Endodermal cell (in vitro differentiated cells): Measurements from ENCODE around the gene OR52B2. TPM values are rescaled to one million over a fixed set of nuclear protein-coding genes. Genes with fewer than 3 reads are reported as not detected.

Experiments
- DNase-seq: peaks from one replicate; pipeline ENCODE4 v3.0.0-alpha.2; 2017
- H3K27ac ChIP-seq: 2 replicates; pipeline ENCODE4 v1.5.1; 2013; ENCODE audit warnings: mild to moderate bottlenecking, low read depth, low read length, moderate library complexity
- H3K27me3 ChIP-seq: 2 replicates; pipeline ENCODE4 v1.6.1; 2013; ENCODE audit warnings: mild to moderate bottlenecking, low read length, moderate library complexity; ENCODE audit not compliant: insufficient read depth, control insufficient read depth, poor library complexity, severe bottlenecking
- H3K36me3 ChIP-seq: 2 replicates; pipeline ENCODE4 v1.7.0; 2013; ENCODE audit warnings: mild to moderate bottlenecking, low read length, moderate library complexity; ENCODE audit not compliant: control insufficient read depth, insufficient read depth
- H3K4me1 ChIP-seq: one replicate; pipeline ENCODE4 v1.7.0; 2013; ENCODE audit warnings: low read length; ENCODE audit not compliant: control insufficient read depth, insufficient read depth
- H3K4me3 ChIP-seq: 2 replicates; pipeline ENCODE4 v1.5.1; 2013; ENCODE audit warnings: mild to moderate bottlenecking, low read length, moderate library complexity
- H3K9ac ChIP-seq: 2 replicates; pipeline ENCODE4 v1.6.1; 2013; ENCODE audit warnings: mild to moderate bottlenecking, low read length, moderate library complexity; ENCODE audit not compliant: poor library complexity, severe bottlenecking; ENCODE audit errors: extremely low read depth
- H3K9me3 ChIP-seq: 2 replicates; pipeline ENCODE4 v1.6.1; 2013; ENCODE audit warnings: mild to moderate bottlenecking, low read length, moderate library complexity; ENCODE audit not compliant: control insufficient read depth
- H3K27ac Mint-ChIP-seq: 2 replicates; pipeline ENCODE4 v1.8.0; 2020; ENCODE audit warnings: mixed read lengths
- H3K27me3 Mint-ChIP-seq: 2 replicates; pipeline ENCODE4 v1.8.0; 2021; ENCODE audit warnings: mild to moderate bottlenecking, mixed read lengths; ENCODE audit not compliant: insufficient read depth
- H3K36me3 Mint-ChIP-seq: 2 replicates; pipeline ENCODE4 v1.8.0; 2020; ENCODE audit warnings: low read depth, mixed read lengths
- H3K4me1 Mint-ChIP-seq: 2 replicates; pipeline ENCODE4 v1.8.0; 2020; ENCODE audit warnings: mixed read lengths
- H3K4me3 Mint-ChIP-seq: 2 replicates; pipeline ENCODE4 v1.8.0; 2020; ENCODE audit warnings: mild to moderate bottlenecking, moderate library complexity, mixed read lengths
- H3K9me3 Mint-ChIP-seq: 2 replicates; pipeline ENCODE4 v1.8.0; 2020; ENCODE audit warnings: mild to moderate bottlenecking, mixed read lengths
- CTCF ChIP-seq: fragments of 200-600 bp; sonication (generic); conservative IDR thresholded peaks from 2 replicates; pipeline ENCODE4 v1.5.0; 2021; ENCODE audit warnings: antibody characterized with exemption, mild to moderate bottlenecking
- WGBS, 2 experiments: methylation state at CpG; one replicate each; pipeline versions ENCODE4 v1.1.5 to v1.1.7; 2013; ENCODE audit warnings: missing lambda C conversion rate in 2 of 2, mixed read lengths in 1 of 2; ENCODE audit not compliant: insufficient coverage in 1 of 2, insufficient read length in 1 of 2; 5-methylcytosine and 5-hydroxymethylcytosine counted together
- total RNA-seq, 2 donors: library from RNA; stranded (reverse); fragmentation: NEBNext Ultra II Directional in 1 of 2; extraction: Animal tissue kit (Norgen Biotek cat#: 25700) in 1 of 2; gene quantifications; 2 replicates in 1 of 2; 3 replicates in 1 of 2; pipeline ENCODE4 v1.2.1, GENCODE V29; 2021

Gene OR52B2
- total RNA-seq, 2 donors from 2014 or later = not detected

GRCh38 chr11:6132431-6132830 lies 37.7 kb downstream of the OR52B2 start:
- Histone ChIP-seq H3K9ac (no peak overlapping the region), H3K36me3 (no peaks in the 10 kb centered on the region), H3K9me3 (no peaks in the 10 kb centered on the region), H3K27me3 (no peaks in the 10 kb centered on the region), H3K27ac (no peak overlapping the region), H3K4me1 (no peaks in the 10 kb centered on the region), H3K4me3 (no peak overlapping the region)
- H3K4me1 Mint-ChIP-seq = peaks cover 23% of the 10 kb centered on the region
- H3K27ac Mint-ChIP-seq = no peak overlapping the region
- WGBS, 2 experiments = 93% methylated on average over 1 of the region's 1 CpG; no CpG with 5 or more reads in 1 of the 2 experiments
- H3K9me3 Mint-ChIP-seq = no peaks in the 10 kb centered on the region
- H3K27me3 Mint-ChIP-seq = no peaks in the 10 kb centered on the region
- no peak for TF ChIP-seq CTCF
- no peaks in the 10 kb centered on the region for H3K36me3 Mint-ChIP-seq
- H3K4me3 Mint-ChIP-seq = no peak overlapping the region
- no peak for DNase-seq

DNA sequence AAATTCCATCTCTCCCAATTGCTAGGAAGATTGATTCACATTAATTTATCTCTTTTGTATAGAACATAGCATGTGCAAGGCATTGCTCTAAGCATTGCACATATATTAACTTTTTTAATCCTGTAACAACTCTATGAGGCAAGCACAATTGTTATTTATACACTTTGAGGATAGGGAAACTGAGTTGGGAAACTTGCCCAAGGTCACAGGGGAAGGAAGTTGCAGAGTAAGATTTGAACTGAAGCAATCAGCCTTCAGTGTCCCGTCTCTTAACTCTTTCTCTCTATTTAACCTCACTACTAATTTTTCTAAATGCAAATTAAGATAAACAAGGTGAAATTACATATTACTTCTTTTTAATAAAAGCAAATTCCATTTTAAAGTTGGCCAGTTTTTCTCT lies 40.5 kb downstream of the OR52B2 start:
- no peak overlapping the region for H3K4me3 ChIP-seq
- H3K4me3 Mint-ChIP-seq = no peak overlapping the region
- H3K9me3 Mint-ChIP-seq = no peaks in the 10 kb centered on the region
- H3K27me3 ChIP-seq = no peaks in the 10 kb centered on the region
- H3K9ac ChIP-seq = no peak overlapping the region
- no peak for DNase-seq
- TF ChIP-seq CTCF = no peak
- WGBS, 2 experiments = no CpG with 5 or more reads among the region's 1 CpG
- no peak overlapping the region for H3K27ac ChIP-seq
- H3K9me3 ChIP-seq = no peaks in the 10 kb centered on the region
- H3K4me1 Mint-ChIP-seq = peaks cover 5% of the 10 kb centered on the region
- no peaks in the 10 kb centered on the region for H3K36me3 Mint-ChIP-seq
- no peak overlapping the region for H3K27ac Mint-ChIP-seq
- H3K4me1 ChIP-seq = no peaks in the 10 kb centered on the region
- H3K27me3 Mint-ChIP-seq = no peaks in the 10 kb centered on the region
- H3K36me3 ChIP-seq = no peaks in the 10 kb centered on the region

DNA sequence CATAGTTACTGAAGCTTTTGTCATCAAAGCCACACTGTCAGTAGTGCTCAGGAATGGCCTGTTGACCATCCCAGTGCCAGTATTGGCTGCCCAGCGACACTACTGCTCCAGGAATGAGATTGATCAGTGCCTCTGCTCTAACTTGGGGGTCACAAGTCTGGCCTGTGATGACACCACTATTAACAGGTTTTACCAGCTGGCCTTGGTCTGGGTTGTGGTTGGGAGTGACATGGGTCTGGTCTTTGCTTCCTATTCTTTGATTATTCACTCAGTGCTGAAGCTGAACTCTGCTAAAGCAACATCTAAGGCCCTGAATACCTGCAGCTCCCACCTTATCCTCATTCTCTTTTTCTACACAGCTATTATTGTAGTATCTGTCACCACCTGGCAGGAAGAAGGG lies 41.1 kb downstream of the OR52B2 start:
- no peak for TF ChIP-seq CTCF
- H3K9me3 ChIP-seq = no peaks in the 10 kb centered on the region
- H3K36me3 Mint-ChIP-seq = no peaks in the 10 kb centered on the region
- peaks cover 7% of the 10 kb centered on the region for H3K4me1 Mint-ChIP-seq
- H3K9me3 Mint-ChIP-seq = no peaks in the 10 kb centered on the region
- no peaks in the 10 kb centered on the region for H3K27me3 Mint-ChIP-seq
- DNase-seq = no peak
- H3K27ac Mint-ChIP-seq = no peak overlapping the region
- no peaks in the 10 kb centered on the region for H3K36me3 ChIP-seq
- H3K27me3 ChIP-seq = no peaks in the 10 kb centered on the region
- no peaks in the 10 kb centered on the region for H3K4me1 ChIP-seq
- H3K9ac ChIP-seq = no peak overlapping the region
- WGBS, 2 experiments = 95 to 100% methylated on average over 1 of the region's 1 CpG
- no peak overlapping the region for H3K4me3 ChIP-seq
- H3K4me3 Mint-ChIP-seq = no peak overlapping the region
- no peak overlapping the region for H3K27ac ChIP-seq
